HG02973 (cell line): ENCODE data around the gene ZFPM1.

Experiments used
- ATAC-seq: cut with Tn5 transposase; IDR thresholded peaks from one replicate; pipeline ENCODE4 v1.9.1; 2021; ENCODE audit warnings: moderate library complexity; ENCODE audit not compliant: unreplicated experiment

ZFPM1 gene

GRCh38 chr16:88558457-88559442, 105.7 kb downstream of the ZFPM1 start:
- ATAC-seq, result no peak

GRCh38 chr16:88560714-88561484, 107.8 kb downstream of the ZFPM1 start:
- ATAC-seq, result no peak

- no peak for ATAC-seq
These were observed 108.6 kb downstream of the ZFPM1 start for GRCh38 chr16:88561485-88562359.

- no peak for ATAC-seq
These were observed 113.1 kb downstream of the ZFPM1 start for GRCh38 chr16:88566158-88566557.

GRCh38 chr16:88568710-88569613, 115.9 kb downstream of the ZFPM1 start:
- no peak for ATAC-seq

GRCh38 chr16:88569614-88569984, 116.5 kb downstream of the ZFPM1 start:
- ATAC-seq, result peak; percentile 17

GRCh38 chr16:88569985-88570690, 117.1 kb downstream of the ZFPM1 start, which contains the start of gene ZC3H18:
Gene ZC3H18, plus strand, starts transcription at chr16:88570403. Its CDS starts 6,721 bp downstream, at chr16:88577124.
- peak; percentile 60 for ATAC-seq

- peak; percentile 32 for ATAC-seq
These were observed 117.6 kb downstream of the ZFPM1 start for GRCh38 chr16:88570691-88571092.

- no peak for ATAC-seq
These were observed 122.2 kb downstream of the ZFPM1 start for GRCh38 chr16:88575251-88575650.

GRCh38 chr16:88576307-88576706, 123.2 kb downstream of the ZFPM1 start:
- no peak for ATAC-seq

GRCh38 chr16:88577166-88577565, 124.1 kb downstream of the ZFPM1 start:
- ATAC-seq, result no peak

GRCh38 chr16:88578446-88579313, 125.6 kb downstream of the ZFPM1 start:
- ATAC-seq, result no peak

GRCh38 chr16:88580371-88580770, 127.3 kb downstream of the ZFPM1 start:
- no peak for ATAC-seq

- ATAC-seq, result no peak
These were observed 128.0 kb downstream of the ZFPM1 start for GRCh38 chr16:88581033-88581432.

GRCh38 chr16:88582912-88583575, 130.0 kb downstream of the ZFPM1 start:
- ATAC-seq, result no peak

GRCh38 chr16:88584676-88585075, 131.6 kb downstream of the ZFPM1 start:
- no peak for ATAC-seq

- ATAC-seq, result no peak
These were observed 132.2 kb downstream of the ZFPM1 start for GRCh38 chr16:88585269-88585668.
